Activated CD8-positive, alpha-beta memory T cell treated with anti-CD3 and anti-CD28 coated beads for 1 hour (primary cell): ENCODE data around the gene SEMA5A.

ENCODE experiments used
- DNase-seq, 2 donors: peaks; one replicate each; pipeline ENCODE4 v3.0.0-alpha.2; 2020; ENCODE audit warnings: low read depth in 1 of 2; ENCODE audit errors: extremely low read depth in 1 of 2

SEMA5A gene

GRCh38 chr5:9545992-9546851 lies at the start of gene SEMA5A:
TSS of gene SEMA5A (minus strand) at chr5:9546075. CDS start at chr5:9379946, 166,129 bp downstream.
- DNase-seq: peak in 1 of 2 donors; percentile 14

- no peak for DNase-seq
These were observed 49.0 kb upstream of the SEMA5A start for GRCh38 chr5:9594913-9595312.

GRCh38 chr5:9589049-9589835 lies 43.4 kb upstream of the SEMA5A start:
- no peak for DNase-seq

GRCh38 chr5:9588254-9588653 lies 42.4 kb upstream of the SEMA5A start:
- no peak for DNase-seq

GRCh38 chr5:9587135-9587534 lies 41.3 kb upstream of the SEMA5A start:
- DNase-seq: no peak

- no peak for DNase-seq
These were observed 36.5 kb upstream of the SEMA5A start for GRCh38 chr5:9582406-9582805.

GRCh38 chr5:9573796-9574195 lies 27.9 kb upstream of the SEMA5A start:
- DNase-seq: no peak

- DNase-seq: no peak
These were observed 26.4 kb upstream of the SEMA5A start for GRCh38 chr5:9572246-9572645.

- no peak for DNase-seq
These were observed 25.0 kb upstream of the SEMA5A start for GRCh38 chr5:9570876-9571275.

- no peak for DNase-seq
These were observed 21.2 kb upstream of the SEMA5A start for GRCh38 chr5:9567039-9567438.

GRCh38 chr5:9564752-9565151 lies 18.9 kb upstream of the SEMA5A start:
- no peak for DNase-seq

GRCh38 chr5:9562141-9562540 lies 16.3 kb upstream of the SEMA5A start:
- no peak for DNase-seq

GRCh38 chr5:9559965-9560364 lies 14.1 kb upstream of the SEMA5A start:
- DNase-seq: no peak

GRCh38 chr5:9558319-9558965 lies 12.6 kb upstream of the SEMA5A start:
- no peak for DNase-seq

- no peak for DNase-seq
These were observed 11.8 kb upstream of the SEMA5A start for GRCh38 chr5:9557696-9558095.

- no peak for DNase-seq
These were observed 10.1 kb upstream of the SEMA5A start for GRCh38 chr5:9555961-9556360.

- DNase-seq: no peak
These were observed 8.2 kb upstream of the SEMA5A start for GRCh38 chr5:9554122-9554521.

- DNase-seq: no peak
These were observed 7.7 kb upstream of the SEMA5A start for GRCh38 chr5:9553561-9553960.

GRCh38 chr5:9551567-9552537 lies 6.0 kb upstream of the SEMA5A start:
- DNase-seq: no peak

GRCh38 chr5:9549941-9550340 lies 4.1 kb upstream of the SEMA5A start:
- no peak for DNase-seq
